HuH-7.5 (cell line): ENCODE data around the gene SCUBE1.

Experiments used
- DNase-seq: peaks from one replicate; pipeline ENCODE4 v3.0.0; 2011; ENCODE audit warnings: low spot score

Gene SCUBE1

GRCh38 chr22:43257549-43257948 lies 85.6 kb downstream of the SCUBE1 start:
- no peak for DNase-seq

DNA sequence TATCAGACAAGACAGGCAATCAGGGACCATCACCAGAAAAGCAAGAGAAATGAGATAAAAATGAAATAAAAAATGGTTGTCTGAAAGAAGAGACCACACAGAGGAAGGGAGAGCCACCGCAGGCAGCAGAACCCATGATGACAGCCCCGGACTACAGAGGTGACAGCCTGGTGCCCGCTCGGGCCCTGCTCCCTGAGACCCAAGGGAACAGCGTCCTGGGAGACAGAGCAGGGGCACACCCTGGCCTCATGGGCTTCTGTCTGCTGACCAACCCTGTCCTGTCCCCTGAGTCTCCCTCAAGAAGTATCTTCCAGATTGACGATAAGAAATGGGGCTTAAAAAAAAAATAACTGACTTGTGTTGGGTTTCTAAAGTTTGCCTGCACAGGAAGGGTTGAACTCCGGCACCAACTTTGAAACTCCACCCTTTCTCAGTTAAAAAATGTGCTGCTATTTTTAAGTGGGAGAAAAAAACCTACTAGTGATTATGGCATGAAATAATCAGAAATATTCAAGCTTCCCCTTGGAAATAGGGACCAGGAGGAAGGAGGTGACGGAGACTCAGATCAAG lies 86.1 kb downstream of the SCUBE1 start:
- DNase-seq, result no peak

- DNase-seq, result no peak
These were observed 86.6 kb downstream of the SCUBE1 start for GRCh38 chr22:43256569-43256968.

DNA sequence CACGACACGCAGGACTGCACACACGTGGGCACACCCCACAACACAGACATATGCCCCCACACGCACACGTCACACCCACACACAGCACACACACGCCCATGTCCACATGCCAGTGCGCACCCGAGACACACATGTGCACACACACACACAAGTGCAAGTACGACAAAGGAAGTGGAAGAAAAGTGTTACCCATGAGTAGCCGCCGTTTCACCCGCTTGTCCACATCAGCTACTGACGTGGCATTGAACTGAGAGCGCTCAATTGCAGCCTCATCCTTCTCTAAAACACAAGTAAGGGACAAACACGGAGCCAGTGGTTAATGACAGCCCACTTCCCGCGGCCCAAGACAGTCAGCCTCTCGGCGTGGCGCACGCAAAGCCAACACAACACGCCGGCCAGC lies 87.9 kb downstream of the SCUBE1 start:
- DNase-seq, result no peak

GRCh38 chr22:43253839-43254238 lies 89.3 kb downstream of the SCUBE1 start:
- DNase-seq, result no peak

DNA sequence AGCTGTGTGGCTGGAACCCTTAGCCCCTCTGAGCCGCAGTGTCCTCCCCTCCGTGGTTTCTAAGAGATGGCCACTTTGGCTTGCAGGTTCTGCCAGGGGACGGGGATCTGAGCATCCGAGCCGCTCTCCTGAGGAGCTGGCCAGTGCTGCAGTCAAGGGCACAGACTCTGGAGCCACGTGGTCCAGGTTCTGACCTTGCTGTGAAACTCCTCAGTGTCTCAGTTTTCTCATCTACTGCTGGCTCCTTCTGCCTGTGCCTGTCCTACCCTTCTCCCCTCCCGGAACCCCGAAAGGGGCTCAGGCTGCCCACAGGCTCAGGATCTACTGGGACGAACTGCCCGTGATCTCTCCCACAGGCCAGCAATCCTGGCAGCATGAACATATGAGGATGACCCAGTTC lies 90.9 kb downstream of the SCUBE1 start:
- no peak for DNase-seq

GRCh38 chr22:43249789-43250471 lies 93.2 kb downstream of the SCUBE1 start:
- no peak for DNase-seq

GRCh38 chr22:43247546-43248260 lies 95.5 kb downstream of the SCUBE1 start:
- no peak for DNase-seq

DNA sequence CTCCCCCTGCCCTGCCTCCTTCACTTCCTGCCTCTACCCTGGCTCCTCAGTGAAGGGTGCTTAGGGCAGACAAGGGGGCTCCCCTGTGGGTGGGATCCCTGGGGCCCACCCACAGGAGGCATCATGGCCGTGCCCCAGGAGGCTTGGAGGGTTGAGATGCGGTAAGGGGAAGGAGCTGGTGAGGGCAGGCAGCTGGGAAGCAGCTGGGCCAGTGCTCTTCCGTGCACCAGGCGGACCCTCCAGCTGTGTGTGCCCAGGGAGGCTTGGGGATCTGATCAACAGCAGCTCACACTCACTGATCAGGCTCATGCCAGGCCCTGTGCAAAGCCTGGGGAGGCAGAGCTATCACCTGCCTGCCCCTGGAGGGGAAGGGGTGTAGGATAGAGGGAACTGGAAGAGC lies 97.0 kb downstream of the SCUBE1 start:
- DNase-seq, result no peak

GRCh38 chr22:43245717-43246116 lies 97.5 kb downstream of the SCUBE1 start:
- DNase-seq, result no peak

DNA sequence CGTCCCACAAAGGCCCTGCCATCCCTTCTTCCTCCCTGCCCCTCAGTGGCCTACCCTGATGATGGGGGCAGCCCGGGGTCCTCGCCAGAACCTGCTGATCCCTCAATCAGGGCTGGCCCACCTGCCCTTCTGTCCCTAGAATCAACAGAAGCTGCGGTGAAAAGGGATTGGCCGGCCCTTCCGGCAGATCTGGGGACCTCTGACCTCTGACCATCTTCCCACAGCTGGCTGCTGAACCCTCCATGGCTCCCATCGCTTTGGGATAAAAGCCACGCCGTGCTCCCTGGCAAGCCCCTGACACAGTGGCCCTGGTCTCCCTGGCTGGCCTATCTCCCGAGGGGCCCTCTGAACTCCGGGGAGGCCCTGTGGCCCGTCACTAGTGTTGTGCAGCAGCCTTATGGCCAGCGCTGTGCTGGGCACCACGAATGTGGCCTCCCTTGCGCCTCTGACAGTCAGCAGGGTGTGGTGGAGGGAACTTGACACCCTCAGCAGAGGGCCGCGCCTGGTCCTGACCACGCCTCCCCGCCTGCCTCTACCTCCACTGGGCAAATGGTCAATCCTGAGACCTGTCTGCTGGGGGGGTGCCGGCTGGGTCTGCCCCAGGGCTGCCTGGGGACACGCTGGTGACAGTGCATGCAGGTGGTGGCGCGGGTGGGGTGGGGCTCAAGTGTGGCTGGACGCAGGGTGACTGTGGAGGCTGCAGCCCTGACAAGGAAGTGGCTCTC lies 98.2 kb downstream of the SCUBE1 start:
- no peak for DNase-seq

DNA sequence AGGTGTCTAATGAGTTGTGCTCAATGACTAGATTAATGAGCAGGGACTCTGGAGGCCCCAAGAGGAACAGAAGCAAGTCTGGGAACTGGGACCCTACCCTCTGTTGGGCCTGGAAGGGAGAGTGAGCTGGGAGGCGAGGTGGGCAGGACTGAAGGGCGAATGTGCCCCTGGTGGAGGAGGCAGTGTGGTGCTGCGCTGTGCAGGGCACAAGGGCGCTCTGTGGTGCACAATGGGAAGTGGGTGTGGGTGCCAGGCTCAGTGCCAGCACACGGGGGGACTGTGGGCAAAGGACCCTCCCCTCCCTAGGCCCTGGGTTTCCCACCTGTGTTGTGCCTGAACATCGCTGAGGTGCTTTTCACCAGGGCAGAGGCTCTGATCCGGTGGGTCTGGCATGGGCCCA lies 98.8 kb downstream of the SCUBE1 start:
- DNase-seq, result no peak

DNA sequence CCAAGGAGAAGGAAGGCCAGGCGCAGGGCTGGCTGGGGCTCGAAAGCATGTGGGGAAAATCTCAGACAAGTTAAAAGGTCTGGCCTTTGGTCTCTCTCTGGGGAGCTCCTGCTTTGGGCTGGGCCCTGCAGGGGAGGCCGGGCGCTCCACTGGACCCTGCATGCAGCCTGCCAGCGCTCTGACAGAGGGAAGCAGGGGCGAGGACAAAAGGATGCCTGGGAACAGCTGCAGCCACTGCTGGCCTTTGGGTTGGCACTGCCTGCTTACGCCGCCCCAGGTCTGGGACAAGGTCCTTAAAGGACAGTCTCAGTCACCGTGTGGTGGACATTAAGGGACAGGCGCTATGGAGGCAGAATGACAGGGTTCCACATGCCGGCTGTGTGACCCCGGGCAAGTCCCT lies 99.8 kb downstream of the SCUBE1 start:
- no peak for DNase-seq

DNA sequence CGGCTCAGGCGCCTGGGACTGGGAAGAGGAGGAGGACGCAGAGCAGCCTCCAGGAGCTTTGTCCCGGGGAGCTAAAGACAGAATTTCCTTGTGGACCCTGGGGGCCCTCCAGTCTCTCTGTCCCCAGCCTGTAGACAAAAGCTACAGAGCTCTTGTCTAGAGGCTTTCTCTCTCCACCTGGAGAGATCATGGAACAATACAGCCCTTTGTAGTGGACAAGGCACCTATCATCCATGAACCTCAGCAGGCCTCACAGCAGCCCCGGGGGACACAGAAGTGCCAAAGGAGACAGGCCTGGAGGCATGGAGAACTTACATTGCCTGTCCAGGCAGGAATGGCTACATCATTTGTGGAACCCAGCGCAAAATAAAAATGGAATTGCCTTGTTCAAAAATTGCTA lies 100.5 kb downstream of the SCUBE1 start:
- no peak for DNase-seq

GRCh38 chr22:43241699-43242386 lies 101.3 kb downstream of the SCUBE1 start:
- DNase-seq, result no peak

DNA sequence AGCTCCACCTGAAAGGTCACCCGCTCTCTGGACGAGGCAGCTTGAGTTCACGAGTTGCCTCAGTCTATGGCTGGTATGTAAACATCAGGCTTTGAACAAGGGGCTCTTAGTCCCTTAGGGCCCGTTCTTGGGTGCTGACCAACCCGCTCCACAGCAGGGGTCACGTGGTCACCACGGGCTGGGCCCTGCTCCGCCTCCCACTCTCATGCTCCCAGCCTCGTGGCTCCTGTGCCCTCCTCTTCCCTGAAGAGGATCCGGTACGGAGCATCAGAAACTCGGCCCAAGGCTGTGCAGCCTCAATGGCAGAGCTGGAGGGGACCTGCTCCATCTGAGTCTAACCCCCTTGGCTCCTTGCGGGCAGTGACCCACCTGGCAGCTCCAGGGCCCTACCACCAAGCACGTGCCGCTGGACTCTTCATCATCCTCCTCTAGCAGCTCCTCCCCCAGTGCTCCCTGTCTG lies 102.0 kb downstream of the SCUBE1 start:
- no peak for DNase-seq

GRCh38 chr22:43240614-43241013 lies 102.6 kb downstream of the SCUBE1 start:
- DNase-seq, result no peak

- DNase-seq, result no peak
These were observed 103.2 kb downstream of the SCUBE1 start for GRCh38 chr22:43239956-43240355.

GRCh38 chr22:43239193-43239780 lies 103.9 kb downstream of the SCUBE1 start:
- DNase-seq, result no peak

DNA sequence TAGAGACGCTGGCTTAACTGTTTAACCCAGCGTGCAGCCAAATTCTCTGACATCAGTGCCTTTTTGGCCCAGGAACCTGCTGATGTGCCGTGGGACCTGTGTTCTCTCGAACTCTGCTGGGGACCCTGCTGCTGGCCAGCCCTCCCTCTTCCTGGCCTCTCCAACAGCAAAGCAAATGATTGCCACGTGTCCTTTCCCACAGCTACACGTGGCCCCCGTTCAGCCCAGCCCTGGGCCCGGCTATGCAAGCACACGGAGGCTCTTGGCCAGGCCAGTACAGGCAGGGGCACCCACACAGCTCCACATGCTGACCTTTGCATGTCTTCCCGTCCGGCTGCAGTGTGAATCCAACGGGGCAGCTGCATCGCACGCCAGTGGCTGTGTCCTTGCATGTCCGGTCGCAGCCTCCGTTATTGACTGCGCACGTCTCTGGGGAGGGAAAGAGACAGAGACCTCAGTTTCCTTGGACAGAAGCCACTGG lies 104.6 kb downstream of the SCUBE1 start:
- no peak for DNase-seq

DNA sequence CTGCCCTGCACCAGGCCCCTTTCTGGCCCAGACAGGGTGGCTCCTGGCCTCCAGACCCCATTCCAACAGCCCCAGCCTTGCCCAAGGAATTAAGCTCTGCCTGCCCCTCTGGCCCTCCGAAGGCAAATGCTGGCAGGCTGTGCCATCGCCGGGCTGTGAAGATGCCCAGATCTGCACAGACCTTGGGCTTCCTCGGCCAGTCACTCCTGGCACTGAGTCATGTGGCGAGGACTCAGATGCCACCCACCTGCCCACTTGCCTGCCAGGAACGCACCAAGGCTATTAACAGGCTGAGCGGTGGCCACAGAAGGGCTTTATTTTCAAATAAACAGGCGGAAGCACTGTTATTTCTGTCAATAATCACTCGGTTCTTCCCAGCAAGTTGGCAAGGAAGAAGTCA lies 105.9 kb downstream of the SCUBE1 start:
- DNase-seq, result no peak
